Measurements from ENCODE around the gene LRRC52.

DNA sequence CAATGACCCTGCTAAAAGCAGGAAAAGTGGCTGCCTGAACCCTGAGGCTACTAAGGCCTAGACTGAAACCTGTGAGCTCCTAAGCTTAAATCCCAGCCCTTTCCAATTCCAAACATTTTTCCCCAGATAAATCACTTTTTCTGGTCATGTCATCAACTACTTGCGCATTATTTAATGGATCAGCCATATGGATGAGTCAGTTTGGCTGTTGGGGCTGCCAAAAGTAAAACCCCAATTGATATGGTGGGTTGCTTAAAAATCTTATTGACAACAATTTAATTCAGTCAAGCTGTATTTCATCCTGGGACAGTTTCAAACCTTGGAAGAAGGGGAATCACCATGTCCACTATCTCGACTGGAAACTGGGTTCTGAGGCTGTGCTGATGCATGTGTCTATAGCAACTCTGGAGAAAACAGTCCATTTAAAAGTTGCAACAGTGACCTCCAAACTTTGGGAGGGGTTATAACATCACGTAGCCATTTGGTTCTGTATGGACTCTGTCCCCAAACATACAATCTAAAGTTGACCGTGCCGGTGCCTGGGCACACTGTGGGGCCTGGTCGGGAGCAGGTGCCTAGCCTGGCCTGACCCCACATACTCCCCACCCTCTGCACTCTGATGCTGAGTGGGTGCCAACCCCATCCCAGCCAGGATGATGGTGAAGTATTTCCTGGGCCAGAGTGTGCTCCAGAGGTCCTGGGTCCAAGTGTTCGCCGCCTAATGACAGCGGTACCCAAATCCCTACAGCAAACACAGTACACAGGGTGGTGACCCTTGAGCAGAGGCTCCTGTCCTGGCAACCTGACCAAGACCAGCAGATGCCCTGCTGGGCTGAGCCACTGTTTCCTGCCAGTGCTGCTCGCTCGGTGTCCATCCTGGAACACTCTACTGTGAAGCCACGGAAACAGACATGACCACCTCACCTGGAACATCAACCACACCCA is 46.5 kb upstream of the LRRC52 start:
- no peak for TF ChIP-seq CTCF (conservative IDR thresholded peaks at IDR 0.05)
- TF ChIP-seq ZFX (IDR thresholded peaks at IDR 0.05), result no peak

All from C4-2B (cell line).